ENCODE data around the gene COL6A5. TPM values are rescaled to one million over a fixed set of nuclear protein-coding genes. Genes with fewer than 3 reads are reported as not detected.

COL6A5 gene
- total RNA-seq, 1 experiment from 2014 or later = not detected

DNA sequence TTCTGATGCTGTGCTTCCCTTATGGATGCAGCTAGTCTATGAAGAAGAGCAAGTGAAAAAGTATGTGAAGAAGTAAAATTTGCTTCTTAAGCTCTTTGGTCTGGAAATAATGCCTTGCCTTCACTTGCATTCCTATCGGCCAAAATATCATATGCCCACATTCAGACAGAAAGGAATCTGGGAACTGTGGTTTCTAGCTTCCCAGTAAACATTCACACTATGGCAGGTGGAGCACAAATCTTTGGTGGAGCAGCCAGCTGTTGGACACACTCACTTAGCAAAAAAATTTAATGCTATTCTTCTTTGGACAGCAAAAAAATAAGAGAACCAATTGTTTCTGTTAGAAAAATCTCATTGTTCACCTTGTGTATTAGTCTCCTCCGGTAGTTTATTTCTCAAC is 159.2 kb downstream of the COL6A5 start:
- peaks cover 70% of the 10 kb centered on the region for H3K27me3 Mint-ChIP-seq (ENCODE audit: unreplicated experiment)
- DNase-seq = no peak
- no peak overlapping the region for H3K27ac Mint-ChIP-seq (ENCODE audit: unreplicated experiment)
- H3K9me3 Mint-ChIP-seq (ENCODE audit: low read depth, unreplicated experiment) = no peaks in the 10 kb centered on the region
- H3K4me1 Mint-ChIP-seq (ENCODE audit: low read depth, unreplicated experiment) = no peaks in the 10 kb centered on the region
- BruUV-seq (replicated peaks) = no TSS peak
- CTCF ChIA-PET = no interaction called here
- no peaks in the 10 kb centered on the region for H3K36me3 Mint-ChIP-seq (ENCODE audit: insufficient read depth, unreplicated experiment)
- TF ChIP-seq, protein P1, sequence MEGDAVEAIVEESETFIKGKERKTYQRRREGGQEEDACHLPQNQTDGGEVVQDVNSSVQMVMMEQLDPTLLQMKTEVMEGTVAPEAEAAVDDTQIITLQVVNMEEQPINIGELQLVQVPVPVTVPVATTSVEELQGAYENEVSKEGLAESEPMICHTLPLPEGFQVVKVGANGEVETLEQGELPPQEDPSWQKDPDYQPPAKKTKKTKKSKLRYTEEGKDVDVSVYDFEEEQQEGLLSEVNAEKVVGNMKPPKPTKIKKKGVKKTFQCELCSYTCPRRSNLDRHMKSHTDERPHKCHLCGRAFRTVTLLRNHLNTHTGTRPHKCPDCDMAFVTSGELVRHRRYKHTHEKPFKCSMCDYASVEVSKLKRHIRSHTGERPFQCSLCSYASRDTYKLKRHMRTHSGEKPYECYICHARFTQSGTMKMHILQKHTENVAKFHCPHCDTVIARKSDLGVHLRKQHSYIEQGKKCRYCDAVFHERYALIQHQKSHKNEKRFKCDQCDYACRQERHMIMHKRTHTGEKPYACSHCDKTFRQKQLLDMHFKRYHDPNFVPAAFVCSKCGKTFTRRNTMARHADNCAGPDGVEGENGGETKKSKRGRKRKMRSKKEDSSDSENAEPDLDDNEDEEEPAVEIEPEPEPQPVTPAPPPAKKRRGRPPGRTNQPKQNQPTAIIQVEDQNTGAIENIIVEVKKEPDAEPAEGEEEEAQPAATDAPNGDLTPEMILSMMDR (IDR thresholded peaks at IDR 0.05; ENCODE audit: unreplicated experiment) = no peak
- H3K4me3 Mint-ChIP-seq (ENCODE audit: low read depth, unreplicated experiment) = no peak overlapping the region
- intact Hi-C loops (cut with micrococcal nuclease; ENCODE audit: unreplicated experiment) = no loop called here

DNA sequence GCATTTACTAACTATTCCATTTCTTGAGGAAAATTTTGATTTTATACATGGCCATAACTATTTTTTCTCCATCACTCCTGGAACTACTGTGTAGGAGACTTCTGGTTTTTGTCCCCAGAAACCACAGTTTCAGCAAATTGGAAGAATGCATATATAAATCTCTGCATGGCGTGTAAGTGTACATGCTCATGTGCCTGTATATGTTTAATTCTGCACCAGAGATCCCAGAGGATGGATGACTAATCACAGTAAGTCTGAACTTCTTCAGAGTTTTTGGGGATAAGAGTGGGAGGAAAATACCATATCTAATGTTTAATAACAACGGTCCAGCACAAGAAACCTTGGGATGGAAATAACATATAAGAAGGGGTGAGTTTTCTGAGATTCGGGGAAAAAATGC is 160.6 kb downstream of the COL6A5 start:
- intact Hi-C loops (cut with micrococcal nuclease; ENCODE audit: unreplicated experiment) = no loop called here
- H3K36me3 Mint-ChIP-seq (ENCODE audit: insufficient read depth, unreplicated experiment) = no peaks in the 10 kb centered on the region
- no peak overlapping the region for H3K4me3 Mint-ChIP-seq (ENCODE audit: low read depth, unreplicated experiment)
- H3K27me3 Mint-ChIP-seq (ENCODE audit: unreplicated experiment) = peaks cover 77% of the 10 kb centered on the region
- TF ChIP-seq, protein P1 (IDR thresholded peaks at IDR 0.05; ENCODE audit: unreplicated experiment) = no peak
- no peaks in the 10 kb centered on the region for H3K9me3 Mint-ChIP-seq (ENCODE audit: low read depth, unreplicated experiment)
- no peaks in the 10 kb centered on the region for H3K4me1 Mint-ChIP-seq (ENCODE audit: low read depth, unreplicated experiment)
- DNase-seq = no peak
- CTCF ChIA-PET = no interaction called here
- BruUV-seq (replicated peaks) = no TSS peak
- H3K27ac Mint-ChIP-seq (ENCODE audit: unreplicated experiment) = no peak overlapping the region

DNA sequence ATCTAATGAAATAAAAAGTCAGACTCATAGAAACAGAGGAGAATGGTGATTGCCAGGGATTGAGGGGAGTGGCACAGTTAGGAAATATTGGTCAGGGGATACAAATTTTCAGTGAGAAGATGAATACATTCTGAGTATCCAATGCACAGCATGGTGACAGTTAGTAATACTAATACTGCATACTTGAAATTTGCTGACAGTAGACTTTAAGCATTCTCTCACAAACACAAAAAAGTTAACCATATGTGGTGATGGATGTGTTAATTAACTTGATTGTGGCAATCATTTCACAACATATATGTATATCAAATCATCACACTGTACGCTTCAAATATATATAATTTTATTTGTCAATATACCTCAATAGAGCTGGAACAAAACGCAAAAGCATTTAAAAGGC is 162.3 kb downstream of the COL6A5 start:
- Mint-ChIP-seq H3K27me3 (ENCODE audit: unreplicated experiment) (peaks cover 78% of the 10 kb centered on the region), H3K4me1 (ENCODE audit: low read depth, unreplicated experiment) (no peaks in the 10 kb centered on the region), H3K27ac (ENCODE audit: unreplicated experiment) (no peak overlapping the region), H3K4me3 (ENCODE audit: low read depth, unreplicated experiment) (no peak overlapping the region), H3K9me3 (ENCODE audit: low read depth, unreplicated experiment) (no peaks in the 10 kb centered on the region), H3K36me3 (ENCODE audit: insufficient read depth, unreplicated experiment) (no peaks in the 10 kb centered on the region)
- TF ChIP-seq, protein P1 (IDR thresholded peaks at IDR 0.05; ENCODE audit: unreplicated experiment) = no peak
- intact Hi-C loops (cut with micrococcal nuclease; ENCODE audit: unreplicated experiment) = no loop called here
- CTCF ChIA-PET = no interaction called here
- no peak for DNase-seq
- BruUV-seq (replicated peaks) = no TSS peak

DNA sequence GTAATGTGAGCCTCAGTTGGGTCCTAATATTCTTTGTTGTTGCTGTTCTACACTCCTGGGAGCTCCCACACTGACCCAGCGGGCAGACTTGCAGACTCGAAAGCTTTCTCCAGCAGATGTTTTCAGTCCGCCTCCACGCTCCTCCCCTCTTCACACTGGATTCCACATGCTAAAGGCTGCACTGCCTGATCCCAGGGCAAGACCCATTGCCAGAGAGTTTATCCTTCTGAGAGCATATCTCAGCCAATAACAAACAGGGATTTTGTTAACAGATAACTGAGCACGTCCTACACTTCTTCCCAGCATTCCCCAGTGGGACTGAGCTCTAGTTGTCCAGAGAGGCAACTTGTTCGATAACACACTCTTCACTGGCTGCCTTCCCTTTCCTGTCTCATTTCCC is 163.5 kb downstream of the COL6A5 start:
- intact Hi-C loops (cut with micrococcal nuclease; ENCODE audit: unreplicated experiment) = no loop called here
- DNase-seq = no peak
- H3K4me3 Mint-ChIP-seq (ENCODE audit: low read depth, unreplicated experiment) = no peak overlapping the region
- peaks cover 77% of the 10 kb centered on the region for H3K27me3 Mint-ChIP-seq (ENCODE audit: unreplicated experiment)
- no peaks in the 10 kb centered on the region for H3K36me3 Mint-ChIP-seq (ENCODE audit: insufficient read depth, unreplicated experiment)
- TF ChIP-seq, protein P1 (IDR thresholded peaks at IDR 0.05; ENCODE audit: unreplicated experiment) = no peak
- no TSS peak for BruUV-seq (replicated peaks)
- H3K9me3 Mint-ChIP-seq (ENCODE audit: low read depth, unreplicated experiment) = no peaks in the 10 kb centered on the region
- CTCF ChIA-PET = no interaction called here
- H3K4me1 Mint-ChIP-seq (ENCODE audit: low read depth, unreplicated experiment) = no peaks in the 10 kb centered on the region
- no peak overlapping the region for H3K27ac Mint-ChIP-seq (ENCODE audit: unreplicated experiment)

DNA sequence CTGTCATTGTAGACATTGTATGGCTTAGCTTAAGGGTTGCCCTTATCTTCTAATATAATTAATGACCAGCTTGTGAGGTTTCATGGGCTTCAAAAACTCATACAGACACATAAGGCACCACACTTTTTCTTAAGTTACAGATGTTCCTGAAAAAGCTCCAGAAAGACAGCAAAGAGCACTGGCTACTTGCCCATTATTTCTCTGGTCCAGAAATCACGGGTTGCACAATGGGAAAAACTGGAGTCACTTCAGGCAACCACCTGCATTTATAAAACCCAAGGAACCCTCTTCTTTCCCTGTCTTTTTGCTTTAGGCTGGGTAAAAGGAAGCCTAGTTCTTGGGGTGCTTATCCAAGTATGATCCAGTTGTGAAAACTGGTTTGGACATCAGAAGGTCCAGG is 169.2 kb downstream of the COL6A5 start:
- BruUV-seq (replicated peaks) = no TSS peak
- no peaks in the 10 kb centered on the region for H3K9me3 Mint-ChIP-seq (ENCODE audit: low read depth, unreplicated experiment)
- DNase-seq = no peak
- TF ChIP-seq, protein P1 (IDR thresholded peaks at IDR 0.05; ENCODE audit: unreplicated experiment) = no peak
- H3K36me3 Mint-ChIP-seq (ENCODE audit: insufficient read depth, unreplicated experiment) = no peaks in the 10 kb centered on the region
- H3K4me1 Mint-ChIP-seq (ENCODE audit: low read depth, unreplicated experiment) = no peaks in the 10 kb centered on the region
- intact Hi-C loops (cut with micrococcal nuclease; ENCODE audit: unreplicated experiment) = no loop called here
- H3K4me3 Mint-ChIP-seq (ENCODE audit: low read depth, unreplicated experiment) = no peak overlapping the region
- H3K27me3 Mint-ChIP-seq (ENCODE audit: unreplicated experiment) = peaks cover 77% of the 10 kb centered on the region
- CTCF ChIA-PET = no interaction called here
- H3K27ac Mint-ChIP-seq (ENCODE audit: unreplicated experiment) = no peak overlapping the region
